ENCODE measurements around the gene TFF2.

The TFF2 gene

GRCh38 chr21:42317341-42317741, 33.5 kb downstream of the TFF2 start:
- H3K56ac ChIP-seq (ENCODE audit: low read length), result no peak overlapping the region
- H2BK15ac ChIP-seq (replicated peaks; ENCODE audit: low read depth), result no peak overlapping the region
- no peaks in the 10 kb centered on the region for H3K79me1 ChIP-seq (ENCODE audit: low read length)
- no peak overlapping the region for H4K8ac ChIP-seq (ENCODE audit: low read depth, low read length)
- WGBS (ENCODE audit: extremely low coverage, insufficient coverage, low lambda C conversion rate), result no CpG with 5 or more reads among the region's 8 CpGs
- H2BK120ac ChIP-seq (ENCODE audit: low read depth, low read length), result no peak overlapping the region
- no peaks in the 10 kb centered on the region for H3K79me2 ChIP-seq (ENCODE audit: control insufficient read depth, insufficient read depth, low read length)
- H2BK5ac ChIP-seq (ENCODE audit: low read length), result no peak overlapping the region
- DNase-seq, result no peak
- H3K23ac ChIP-seq (ENCODE audit: low read length), result no peak overlapping the region
- no peak overlapping the region for H3K18ac ChIP-seq (ENCODE audit: low read length)
- no peak overlapping the region for H3K9ac ChIP-seq (ENCODE audit: low read length)
- H3K4me3 ChIP-seq (ENCODE audit: low read length), result no peak overlapping the region
- no peaks in the 10 kb centered on the region for H3K36me3 ChIP-seq (ENCODE audit: control insufficient read depth, insufficient read depth, low read length)
- H3K4ac ChIP-seq (ENCODE audit: low read depth, low read length), result no peak overlapping the region
- no peaks in the 10 kb centered on the region for H3K27me3 ChIP-seq (ENCODE audit: insufficient read depth, low read length, poor library complexity)
- H4K5ac ChIP-seq (ENCODE audit: low read length), result no peak overlapping the region
- no peak overlapping the region for H2AK5ac ChIP-seq (ENCODE audit: low read length)
- peaks cover 2% of the 10 kb centered on the region for H3K4me1 ChIP-seq (ENCODE audit: control insufficient read depth, low read depth, low read length)
- no peak overlapping the region for H3K27ac ChIP-seq (ENCODE audit: low read depth, low read length)
- H3K4me2 ChIP-seq (ENCODE audit: low read length), result no peak overlapping the region

GRCh38 chr21:42316891-42317290, 33.9 kb downstream of the TFF2 start:
- H3K9ac ChIP-seq (ENCODE audit: low read length), result no peak overlapping the region
- no peak overlapping the region for H3K4me3 ChIP-seq (ENCODE audit: low read length)
- no peaks in the 10 kb centered on the region for H3K36me3 ChIP-seq (ENCODE audit: control insufficient read depth, insufficient read depth, low read length)
- no peak overlapping the region for H2BK120ac ChIP-seq (ENCODE audit: low read depth, low read length)
- no peaks in the 10 kb centered on the region for H3K27me3 ChIP-seq (ENCODE audit: insufficient read depth, low read length, poor library complexity)
- H3K79me1 ChIP-seq (ENCODE audit: low read length), result no peaks in the 10 kb centered on the region
- no peak overlapping the region for H2BK15ac ChIP-seq (replicated peaks; ENCODE audit: low read depth)
- no CpG with 5 or more reads among the region's 16 CpGs for WGBS (ENCODE audit: extremely low coverage, insufficient coverage, low lambda C conversion rate)
- H2AK5ac ChIP-seq (ENCODE audit: low read length), result no peak overlapping the region
- no peak overlapping the region for H3K4ac ChIP-seq (ENCODE audit: low read depth, low read length)
- H3K56ac ChIP-seq (ENCODE audit: low read length), result no peak overlapping the region
- H3K23ac ChIP-seq (ENCODE audit: low read length), result no peak overlapping the region
- no peak overlapping the region for H4K5ac ChIP-seq (ENCODE audit: low read length)
- no peak overlapping the region for H4K8ac ChIP-seq (ENCODE audit: low read depth, low read length)
- H3K18ac ChIP-seq (ENCODE audit: low read length), result no peak overlapping the region
- no peak overlapping the region for H2BK5ac ChIP-seq (ENCODE audit: low read length)
- peaks cover 2% of the 10 kb centered on the region for H3K4me1 ChIP-seq (ENCODE audit: control insufficient read depth, low read depth, low read length)
- H3K4me2 ChIP-seq (ENCODE audit: low read length), result no peak overlapping the region
- no peaks in the 10 kb centered on the region for H3K79me2 ChIP-seq (ENCODE audit: control insufficient read depth, insufficient read depth, low read length)
- no peak overlapping the region for H3K27ac ChIP-seq (ENCODE audit: low read depth, low read length)
- no peak for DNase-seq

GRCh38 chr21:42315296-42315891, 35.4 kb downstream of the TFF2 start, which contains the start of gene TFF3:
Gene TFF3 (minus strand): TSS chr21:42315409. CDS start chr21:42315374, 35 bp downstream.
- no peaks in the 10 kb centered on the region for H3K79me2 ChIP-seq (ENCODE audit: control insufficient read depth, insufficient read depth, low read length)
- no peaks in the 10 kb centered on the region for H3K36me3 ChIP-seq (ENCODE audit: control insufficient read depth, insufficient read depth, low read length)
- H3K4me3 ChIP-seq (ENCODE audit: low read length), result no peak within 1 kb of the TSS
- no peak within 1 kb of the TSS for H3K27ac ChIP-seq (ENCODE audit: low read depth, low read length)
- H2BK120ac ChIP-seq (ENCODE audit: low read depth, low read length), result no peak within 1 kb of the TSS
- H2BK5ac ChIP-seq (ENCODE audit: low read length), result no peak within 1 kb of the TSS
- H3K4ac ChIP-seq (ENCODE audit: low read depth, low read length), result no peak within 1 kb of the TSS
- no peak for DNase-seq
- H3K56ac ChIP-seq (ENCODE audit: low read length), result no peak within 1 kb of the TSS
- no peak within 1 kb of the TSS for H2AK5ac ChIP-seq (ENCODE audit: low read length)
- H3K4me1 ChIP-seq (ENCODE audit: control insufficient read depth, low read depth, low read length), result peaks cover 2% of the 10 kb centered on the region
- no CpG with 5 or more reads among the region's 15 CpGs for WGBS (ENCODE audit: extremely low coverage, insufficient coverage, low lambda C conversion rate)
- H3K23ac ChIP-seq (ENCODE audit: low read length), result peak within 1 kb of the TSS; percentile 52
- no peak within 1 kb of the TSS for H3K4me2 ChIP-seq (ENCODE audit: low read length)
- no peak within 1 kb of the TSS for H3K9ac ChIP-seq (ENCODE audit: low read length)
- H3K27me3 ChIP-seq (ENCODE audit: insufficient read depth, low read length, poor library complexity), result no peaks in the 10 kb centered on the region
- H4K5ac ChIP-seq (ENCODE audit: low read length), result no peak within 1 kb of the TSS
- no peaks in the 10 kb centered on the region for H3K79me1 ChIP-seq (ENCODE audit: low read length)
- no peak within 1 kb of the TSS for H3K18ac ChIP-seq (ENCODE audit: low read length)
- no peak within 1 kb of the TSS for H4K8ac ChIP-seq (ENCODE audit: low read depth, low read length)
- no peak within 1 kb of the TSS for H2BK15ac ChIP-seq (replicated peaks; ENCODE audit: low read depth)

- no peaks in the 10 kb centered on the region for H3K27me3 ChIP-seq (ENCODE audit: insufficient read depth, low read length, poor library complexity)
- no CpG with 5 or more reads among the region's 6 CpGs for WGBS (ENCODE audit: extremely low coverage, insufficient coverage, low lambda C conversion rate)
Measured at GRCh38 chr21:42314616-42315295, 36.0 kb downstream of the TFF2 start.

GRCh38 chr21:42313501-42313969, 37.3 kb downstream of the TFF2 start:
- no peaks in the 10 kb centered on the region for H3K79me2 ChIP-seq (ENCODE audit: control insufficient read depth, insufficient read depth, low read length)
- H3K9ac ChIP-seq (ENCODE audit: low read length), result no peak overlapping the region
- no peak overlapping the region for H2BK5ac ChIP-seq (ENCODE audit: low read length)
- no peaks in the 10 kb centered on the region for H3K27me3 ChIP-seq (ENCODE audit: insufficient read depth, low read length, poor library complexity)
- H3K23ac ChIP-seq (ENCODE audit: low read length), result no peak overlapping the region
- H2AK5ac ChIP-seq (ENCODE audit: low read length), result no peak overlapping the region
- H3K4me3 ChIP-seq (ENCODE audit: low read length), result no peak overlapping the region
- no peak overlapping the region for H2BK120ac ChIP-seq (ENCODE audit: low read depth, low read length)
- WGBS (ENCODE audit: extremely low coverage, insufficient coverage, low lambda C conversion rate), result no CpG with 5 or more reads among the region's 13 CpGs
- H3K4me1 ChIP-seq (ENCODE audit: control insufficient read depth, low read depth, low read length), result peaks cover 2% of the 10 kb centered on the region
- H3K36me3 ChIP-seq (ENCODE audit: control insufficient read depth, insufficient read depth, low read length), result no peaks in the 10 kb centered on the region
- H4K8ac ChIP-seq (ENCODE audit: low read depth, low read length), result no peak overlapping the region
- no peak overlapping the region for H3K18ac ChIP-seq (ENCODE audit: low read length)
- no peak overlapping the region for H3K27ac ChIP-seq (ENCODE audit: low read depth, low read length)
- H3K4ac ChIP-seq (ENCODE audit: low read depth, low read length), result no peak overlapping the region
- no peak overlapping the region for H2BK15ac ChIP-seq (replicated peaks; ENCODE audit: low read depth)
- H3K4me2 ChIP-seq (ENCODE audit: low read length), result no peak overlapping the region
- no peak overlapping the region for H4K5ac ChIP-seq (ENCODE audit: low read length)
- DNase-seq, result peak; percentile 38
- H3K79me1 ChIP-seq (ENCODE audit: low read length), result no peaks in the 10 kb centered on the region
- H3K56ac ChIP-seq (ENCODE audit: low read length), result no peak overlapping the region

More at GRCh38 chr21:42314616-42315295, 36.0 kb downstream of the TFF2 start:
- H3K18ac ChIP-seq (ENCODE audit: low read length), result no peak overlapping the region
- no peak overlapping the region for H2BK120ac ChIP-seq (ENCODE audit: low read depth, low read length)
- no peak overlapping the region for H3K4me3 ChIP-seq (ENCODE audit: low read length)
- H3K79me2 ChIP-seq (ENCODE audit: control insufficient read depth, insufficient read depth, low read length), result no peaks in the 10 kb centered on the region
- no peak for DNase-seq
- H3K56ac ChIP-seq (ENCODE audit: low read length), result no peak overlapping the region
- no peak overlapping the region for H2AK5ac ChIP-seq (ENCODE audit: low read length)
- H2BK15ac ChIP-seq (replicated peaks; ENCODE audit: low read depth), result no peak overlapping the region
- no peak overlapping the region for H3K9ac ChIP-seq (ENCODE audit: low read length)
- no peak overlapping the region for H3K4ac ChIP-seq (ENCODE audit: low read depth, low read length)
- no peaks in the 10 kb centered on the region for H3K79me1 ChIP-seq (ENCODE audit: low read length)
- H4K5ac ChIP-seq (ENCODE audit: low read length), result no peak overlapping the region
- H4K8ac ChIP-seq (ENCODE audit: low read depth, low read length), result no peak overlapping the region
- no peak overlapping the region for H3K4me2 ChIP-seq (ENCODE audit: low read length)
- peaks cover 2% of the 10 kb centered on the region for H3K4me1 ChIP-seq (ENCODE audit: control insufficient read depth, low read depth, low read length)
- no peaks in the 10 kb centered on the region for H3K36me3 ChIP-seq (ENCODE audit: control insufficient read depth, insufficient read depth, low read length)
- no peak overlapping the region for H3K27ac ChIP-seq (ENCODE audit: low read depth, low read length)
- no peak overlapping the region for H2BK5ac ChIP-seq (ENCODE audit: low read length)
- peak overlapping the region; percentile 52 for H3K23ac ChIP-seq (ENCODE audit: low read length)
